CD4-positive, CD25-positive, alpha-beta regulatory T cell (primary cell): Measurements from ENCODE around the gene MPHOSPH9. TPM values are rescaled to one million over a fixed set of nuclear protein-coding genes. Genes with fewer than 3 reads are reported as not detected.

Experiments
- ATAC-seq, 2 donors: fragments of 150-1000 bp; cut with Tn5 transposase; one replicate each; pipeline ENCODE4 v1.10.0; 2021; ENCODE audit warnings: low read depth in 2 of 2, moderate number of reproducible peaks in 2 of 2, moderate library complexity in 1 of 2
- DNase-seq, 3 donors: peaks; one replicate each; pipeline versions ENCODE4 v3.0.0 to v3.0.0-alpha.2; 2012 to 2022; ENCODE audit warnings: mixed read lengths in 1 of 3
- H3K27ac ChIP-seq: one replicate; pipeline ENCODE4 v1.7.0; 2013; ENCODE audit warnings: mild to moderate bottlenecking, low read length; ENCODE audit not compliant: insufficient read depth, poor library complexity, severe bottlenecking
- H3K27me3 ChIP-seq: one replicate; pipeline ENCODE4 v1.7.0; 2013; ENCODE audit warnings: low read length; ENCODE audit not compliant: control insufficient read depth, insufficient read depth
- H3K36me3 ChIP-seq: one replicate; pipeline ENCODE4 v1.7.0; 2013; ENCODE audit warnings: mild to moderate bottlenecking, low read length, moderate library complexity; ENCODE audit not compliant: control insufficient read depth, insufficient read depth
- H3K4me1 ChIP-seq: 2 replicates; pipeline ENCODE4 v1.7.0; 2013; ENCODE audit warnings: mild to moderate bottlenecking, low read length; ENCODE audit not compliant: insufficient read depth, control insufficient read depth, poor library complexity, severe bottlenecking
- H3K4me3 ChIP-seq: one replicate; pipeline ENCODE4 v1.7.0; 2013; ENCODE audit warnings: low read depth, mild to moderate bottlenecking, low read length, moderate library complexity
- H3K9me3 ChIP-seq, 2 experiments: 1 replicate in 1 of 2; 2 replicates in 1 of 2; pipeline ENCODE4 v1.7.0; 2013; ENCODE audit warnings: low read length in 2 of 2, mild to moderate bottlenecking in 1 of 2, moderate library complexity in 1 of 2; ENCODE audit not compliant: control insufficient read depth in 2 of 2
- H3K27ac Mint-ChIP-seq, 3 donors: one replicate each; pipeline ENCODE4 v1.8.0; 2020 to 2022; ENCODE audit warnings: mild to moderate bottlenecking in 3 of 3, mixed read lengths in 3 of 3, moderate library complexity in 2 of 3
- H3K27me3 Mint-ChIP-seq: one replicate; pipeline ENCODE4 v1.8.0; 2022; ENCODE audit warnings: mild to moderate bottlenecking, mixed read lengths
- H3K36me3 Mint-ChIP-seq: one replicate; pipeline ENCODE4 v1.8.0; 2020; ENCODE audit warnings: mixed read lengths
- H3K4me1 Mint-ChIP-seq, 4 donors: one replicate each; pipeline ENCODE4 v1.8.0; 2020 to 2022; ENCODE audit warnings: mixed read lengths in 4 of 4, mild to moderate bottlenecking in 1 of 4
- H3K4me3 Mint-ChIP-seq, 4 donors: one replicate each; pipeline ENCODE4 v1.8.0; 2020 to 2022; ENCODE audit warnings: mild to moderate bottlenecking in 4 of 4, mixed read lengths in 4 of 4, moderate library complexity in 3 of 4
- H3K9me3 Mint-ChIP-seq, 7 donors: one replicate each; pipeline ENCODE4 v1.8.0; 2020 to 2022; ENCODE audit warnings: mixed read lengths in 7 of 7, mild to moderate bottlenecking in 3 of 7, moderate library complexity in 2 of 7
- polyA plus RNA-seq, 4 donors: library from polyadenylated mRNA; unstranded; fragments of 300-500 nt; fragmentation: Illumina TruSeq; gene quantifications; one replicate each; pipeline ENCODE4 v1.2.3, GENCODE V29; 2021
- total RNA-seq: library from RNA; stranded (reverse); gene quantifications from one replicate; pipeline ENCODE4 v1.2.3, GENCODE V29; 2022

The MPHOSPH9 gene
- total RNA-seq (83.5 TPM), polyA plus RNA-seq (10 to 100 TPM; 30.9 to 50.6 (median 41.0) TPM)

- Histone ChIP-seq H3K4me3 (peak within 1 kb of the TSS; percentile 94), H3K27ac (peak within 1 kb of the TSS; percentile 93), H3K36me3 (no peaks in the 10 kb centered on the region), H3K9me3 (no peaks in the 10 kb centered on the region), H3K27me3 (no peaks in the 10 kb centered on the region), H3K4me1 (peaks cover 85% of the 10 kb centered on the region)
- Mint-ChIP-seq H3K27me3 (peaks cover 4% of the 10 kb centered on the region), H3K4me3 (peak within 1 kb of the TSS; percentile 96 to 100 (median 98)), H3K27ac (peak within 1 kb of the TSS; percentile 99 to 100 (median 100)), H3K9me3 (peaks cover 0 to 2% (median 0%) of the 10 kb centered on the region in 7 donors), H3K36me3 (peaks cover 11% of the 10 kb centered on the region), H3K4me1 (peaks cover 11 to 89% (median 55%) of the 10 kb centered on the region in 4 donors)
- ATAC-seq (peak; percentile 92 to 95), DNase-seq (peak; percentile 99 to 100 (median 100))
Observed at GRCh38 chr12:123232807-123233504, at the start of gene MPHOSPH9, which contains the start of gene MTRFR. Gene MPHOSPH9, minus strand, starts transcription at chr12:123233141. Its CDS starts 2,777 bp downstream, at chr12:123230364. Gene MTRFR, plus strand, starts transcription at chr12:123233436. Its CDS starts 20,239 bp downstream, at chr12:123253675.

GRCh38 chr12:123282111-123282510 is 49.2 kb upstream of the MPHOSPH9 start:
- Histone ChIP-seq H3K4me1 (no peaks in the 10 kb centered on the region), H3K4me3 (no peak overlapping the region), H3K27ac (no peak overlapping the region), H3K27me3 (no peaks in the 10 kb centered on the region), H3K36me3 (no peaks in the 10 kb centered on the region), H3K9me3 (no peaks in the 10 kb centered on the region)
- no peaks in the 10 kb centered on the region for H3K9me3 Mint-ChIP-seq
- no peak for DNase-seq
- no peak overlapping the region for H3K4me3 Mint-ChIP-seq
- ATAC-seq: no peak
- H3K27ac Mint-ChIP-seq: no peak overlapping the region
- no peaks in the 10 kb centered on the region for H3K36me3 Mint-ChIP-seq
- H3K4me1 Mint-ChIP-seq: peaks cover 0 to 3% (median 0%) of the 10 kb centered on the region in 4 donors
- H3K27me3 Mint-ChIP-seq: no peaks in the 10 kb centered on the region

GRCh38 chr12:123280971-123281370 is 48.0 kb upstream of the MPHOSPH9 start:
- Mint-ChIP-seq H3K4me1 (peaks cover 0 to 3% (median 0%) of the 10 kb centered on the region in 4 donors), H3K4me3 (no peak overlapping the region), H3K36me3 (no peaks in the 10 kb centered on the region), H3K9me3 (no peaks in the 10 kb centered on the region), H3K27me3 (no peaks in the 10 kb centered on the region), H3K27ac (no peak overlapping the region)
- no peaks in the 10 kb centered on the region for H3K36me3 ChIP-seq
- no peaks in the 10 kb centered on the region for H3K9me3 ChIP-seq
- ATAC-seq: no peak
- no peak for DNase-seq
- no peaks in the 10 kb centered on the region for H3K27me3 ChIP-seq
- no peak overlapping the region for H3K4me3 ChIP-seq
- no peaks in the 10 kb centered on the region for H3K4me1 ChIP-seq
- H3K27ac ChIP-seq: no peak overlapping the region

GRCh38 chr12:123278101-123278627 is 45.2 kb upstream of the MPHOSPH9 start:
- H3K4me1 ChIP-seq: no peaks in the 10 kb centered on the region
- DNase-seq (peak in 1 of 3 donors; percentile 56), ATAC-seq (no peak)
- H3K27ac Mint-ChIP-seq: peak overlapping the region in 1 of 3 donors; percentile 56
- no peaks in the 10 kb centered on the region for H3K36me3 ChIP-seq
- H3K9me3 ChIP-seq: no peaks in the 10 kb centered on the region
- no peaks in the 10 kb centered on the region for H3K27me3 Mint-ChIP-seq
- H3K4me3 ChIP-seq: no peak overlapping the region
- peaks cover 0 to 3% (median 0%) of the 10 kb centered on the region in 4 donors for H3K4me1 Mint-ChIP-seq
- no peaks in the 10 kb centered on the region for H3K36me3 Mint-ChIP-seq
- H3K27me3 ChIP-seq: no peaks in the 10 kb centered on the region
- no peaks in the 10 kb centered on the region for H3K9me3 Mint-ChIP-seq
- H3K4me3 Mint-ChIP-seq: no peak overlapping the region
- no peak overlapping the region for H3K27ac ChIP-seq

- Mint-ChIP-seq H3K9me3 (no peaks in the 10 kb centered on the region), H3K4me3 (peak overlapping the region; percentile 74 to 88 (median 84)), H3K4me1 (peaks cover 0 to 24% (median 7%) of the 10 kb centered on the region in 4 donors), H3K36me3 (no peaks in the 10 kb centered on the region), H3K27me3 (peaks cover 7% of the 10 kb centered on the region), H3K27ac (no peak overlapping the region)
- no peak for ATAC-seq
- no peaks in the 10 kb centered on the region for H3K9me3 ChIP-seq
- H3K27me3 ChIP-seq: no peaks in the 10 kb centered on the region
- DNase-seq: no peak
- no peaks in the 10 kb centered on the region for H3K36me3 ChIP-seq
- peaks cover 22% of the 10 kb centered on the region for H3K4me1 ChIP-seq
- H3K4me3 ChIP-seq: no peak overlapping the region
- H3K27ac ChIP-seq: no peak overlapping the region
Observed at GRCh38 chr12:123273166-123273565, 40.2 kb upstream of the MPHOSPH9 start.

- H3K4me1 ChIP-seq: peaks cover 22% of the 10 kb centered on the region
- H3K36me3 ChIP-seq: no peaks in the 10 kb centered on the region
- Mint-ChIP-seq H3K27me3 (peaks cover 11% of the 10 kb centered on the region), H3K9me3 (no peaks in the 10 kb centered on the region), H3K4me1 (peaks cover 0 to 24% (median 6%) of the 10 kb centered on the region in 4 donors), H3K27ac (no peak overlapping the region), H3K4me3 (no peak overlapping the region), H3K36me3 (no peaks in the 10 kb centered on the region)
- ATAC-seq: peak; percentile 76 to 80
- H3K27me3 ChIP-seq: no peaks in the 10 kb centered on the region
- DNase-seq: peak; percentile 61 to 72 (median 69)
- no peak overlapping the region for H3K27ac ChIP-seq
- no peak overlapping the region for H3K4me3 ChIP-seq
- H3K9me3 ChIP-seq: no peaks in the 10 kb centered on the region
Observed at GRCh38 chr12:123271001-123271668, 38.2 kb upstream of the MPHOSPH9 start.

GRCh38 chr12:123270214-123271000 is 37.5 kb upstream of the MPHOSPH9 start:
- H3K27ac Mint-ChIP-seq: peak overlapping the region in 1 of 3 donors; percentile 43
- peaks cover 11% of the 10 kb centered on the region for H3K27me3 Mint-ChIP-seq
- peaks cover 0 to 24% (median 6%) of the 10 kb centered on the region in 4 donors for H3K4me1 Mint-ChIP-seq
- Histone ChIP-seq H3K27ac (no peak overlapping the region), H3K36me3 (no peaks in the 10 kb centered on the region), H3K27me3 (no peaks in the 10 kb centered on the region), H3K4me1 (peaks cover 22% of the 10 kb centered on the region), H3K4me3 (peak overlapping the region; percentile 50), H3K9me3 (no peaks in the 10 kb centered on the region)
- no peaks in the 10 kb centered on the region for H3K36me3 Mint-ChIP-seq
- H3K9me3 Mint-ChIP-seq: no peaks in the 10 kb centered on the region
- H3K4me3 Mint-ChIP-seq: peak overlapping the region; percentile 78 to 91 (median 88)
- ATAC-seq: no peak
- peak in 1 of 3 donors; percentile 27 for DNase-seq
